Measurements from ENCODE around the gene TUT4. TPM values are rescaled to one million over a fixed set of nuclear protein-coding genes. Genes with fewer than 3 reads are reported as not detected.

Gene TUT4
- total RNA-seq, 1 experiment from 2014 or later: 17.1 TPM

DNA sequence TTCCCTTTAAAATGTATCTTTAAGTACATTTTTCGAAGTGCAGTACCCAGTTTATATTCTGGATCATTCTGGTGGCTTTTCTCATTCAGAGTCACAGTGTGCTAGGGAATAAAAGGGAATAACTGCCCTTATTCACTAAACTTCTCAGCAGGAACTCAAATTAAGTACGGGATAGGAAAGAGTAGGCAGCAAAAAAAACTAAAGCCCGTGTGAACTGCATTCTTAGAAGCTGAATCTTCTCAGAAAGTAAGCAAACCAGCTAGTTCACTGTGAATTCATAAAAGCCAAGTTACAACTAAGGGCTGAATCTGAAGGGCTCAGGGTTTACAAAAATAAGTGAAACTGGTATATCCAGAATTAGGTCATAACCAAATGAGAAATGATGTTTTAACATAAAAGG, 126.5 kb downstream of the TUT4 start:
- no peak for DNase-seq (ENCODE audit: low spot score)
- in situ Hi-C loops (cut with HindIII; ENCODE audit: low sequenced_read_pairs): no loop called here

DNA sequence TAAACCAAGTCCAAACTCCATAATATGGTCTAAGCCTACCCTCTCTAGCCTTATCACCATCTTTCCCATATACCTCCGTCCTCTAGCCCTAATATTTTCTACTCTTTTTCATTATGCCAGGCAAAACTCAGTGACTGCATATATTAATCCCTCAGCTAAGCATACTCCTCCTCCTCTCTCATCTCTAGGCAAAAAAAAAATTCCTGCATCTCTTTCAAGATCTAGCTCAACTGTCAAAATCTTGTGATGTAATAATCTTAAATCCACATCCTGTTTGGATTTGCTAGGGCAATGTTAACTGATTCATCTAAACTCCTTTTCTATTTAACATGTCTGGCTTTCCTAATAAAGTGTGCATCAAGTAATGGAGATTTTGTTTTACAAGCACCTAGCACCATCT, 128.1 kb downstream of the TUT4 start:
- in situ Hi-C loops (cut with HindIII; ENCODE audit: low sequenced_read_pairs): no loop called here
- DNase-seq (ENCODE audit: low spot score): no peak

DNA sequence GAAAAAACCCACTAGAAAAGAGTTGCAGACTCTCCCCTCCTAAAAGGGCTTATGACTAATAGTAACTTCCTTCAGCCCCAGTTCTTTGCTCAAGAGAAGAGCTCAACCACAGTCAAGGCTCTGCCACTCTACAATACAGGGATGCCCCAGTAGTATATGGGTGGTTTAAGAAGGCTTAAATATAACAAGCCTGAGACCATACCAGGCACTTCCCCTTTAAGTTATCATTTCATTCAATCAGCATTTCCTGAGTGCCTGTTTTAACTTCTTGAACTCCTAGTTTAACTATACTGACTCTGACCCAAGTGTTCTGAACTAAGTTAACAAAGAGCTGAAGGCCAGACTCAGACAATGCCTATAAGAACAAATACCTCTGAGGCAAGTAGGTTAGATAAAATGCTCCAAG, 128.7 kb downstream of the TUT4 start:
- DNase-seq (ENCODE audit: low spot score): no peak
- in situ Hi-C loops (cut with HindIII; ENCODE audit: low sequenced_read_pairs): no loop called here

DNA sequence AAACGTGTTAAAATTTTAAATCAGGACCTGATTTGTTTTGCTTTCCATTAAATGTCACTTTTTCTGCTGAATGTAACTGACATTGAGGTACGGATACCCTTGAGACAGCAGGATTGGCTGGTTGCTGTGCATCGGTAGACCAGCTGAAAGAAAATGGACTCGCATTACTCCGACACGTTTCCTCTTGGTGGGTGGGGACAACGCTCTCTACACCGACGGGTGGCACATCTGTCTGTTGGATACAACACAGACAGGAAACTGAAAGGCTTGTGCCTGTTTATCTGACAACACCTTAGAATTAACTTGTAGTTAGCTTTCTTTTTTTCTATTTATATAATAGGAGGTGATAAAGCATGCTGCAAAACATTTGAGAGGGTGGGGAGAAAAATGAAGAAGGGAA, 129.1 kb downstream of the TUT4 start:
- in situ Hi-C loops (cut with HindIII; ENCODE audit: low sequenced_read_pairs): no loop called here
- DNase-seq (ENCODE audit: low spot score): no peak

DNA sequence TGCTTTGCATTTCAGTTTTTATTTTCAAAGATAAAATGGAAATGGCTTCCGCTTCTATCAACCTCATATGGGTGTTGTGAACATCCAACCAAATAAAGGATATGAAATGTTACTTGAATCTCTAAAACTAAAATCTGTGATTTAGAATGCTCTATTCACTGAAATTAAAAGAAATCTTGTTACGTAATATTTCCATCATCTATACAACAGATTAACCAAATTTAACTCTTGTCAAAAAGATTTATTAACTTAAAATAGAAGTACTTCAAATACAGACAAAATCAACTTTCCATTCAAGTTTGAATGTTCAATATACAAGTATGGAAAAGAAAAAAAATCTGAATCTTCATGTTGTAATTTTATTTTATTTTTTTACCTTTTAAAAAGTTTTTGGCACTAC, 129.8 kb downstream of the TUT4 start:
- no peak for DNase-seq (ENCODE audit: low spot score)
- in situ Hi-C loops (cut with HindIII; ENCODE audit: low sequenced_read_pairs): no loop called here

DNA sequence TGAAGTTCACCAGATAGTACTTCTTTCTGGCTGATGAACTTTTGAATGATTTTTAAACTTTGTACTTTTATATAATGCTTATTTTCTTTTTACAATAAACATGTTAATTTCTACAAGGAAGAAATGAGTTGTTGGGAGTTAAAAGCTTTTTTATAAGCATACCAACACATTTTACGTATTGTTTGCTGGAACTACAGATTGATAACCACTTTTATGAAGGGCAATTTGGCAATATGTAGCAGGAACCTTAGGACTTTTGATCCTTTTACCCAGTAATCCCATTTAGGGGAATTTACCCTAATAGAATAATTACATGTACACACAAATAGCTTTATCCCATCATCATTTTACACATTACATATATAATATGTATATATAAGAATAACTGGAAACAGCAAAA, 132.2 kb downstream of the TUT4 start:
- in situ Hi-C loops (cut with HindIII; ENCODE audit: low sequenced_read_pairs): no loop called here
- DNase-seq (ENCODE audit: low spot score): no peak

DNA sequence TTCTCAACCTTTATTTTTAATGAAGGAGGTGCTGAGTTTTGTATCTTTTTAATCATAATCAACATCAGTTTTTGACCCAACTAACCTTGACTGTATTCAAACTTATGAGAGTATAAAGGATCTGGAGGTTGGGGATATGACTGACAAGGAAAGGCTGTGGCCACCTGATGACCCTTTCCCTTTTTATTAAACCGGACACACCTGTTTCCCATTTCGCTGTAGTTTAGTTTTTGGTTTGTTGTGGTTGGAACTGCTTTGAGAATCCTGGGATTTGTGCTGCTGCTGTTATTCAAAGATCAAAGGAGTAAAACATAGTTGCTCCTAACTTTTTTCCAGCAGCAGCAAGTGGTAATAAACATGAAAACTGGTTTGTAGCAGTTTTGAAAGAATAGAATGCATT, 136.1 kb downstream of the TUT4 start:
- in situ Hi-C loops (cut with HindIII; ENCODE audit: low sequenced_read_pairs): no loop called here
- no peak for DNase-seq (ENCODE audit: low spot score)

DNA sequence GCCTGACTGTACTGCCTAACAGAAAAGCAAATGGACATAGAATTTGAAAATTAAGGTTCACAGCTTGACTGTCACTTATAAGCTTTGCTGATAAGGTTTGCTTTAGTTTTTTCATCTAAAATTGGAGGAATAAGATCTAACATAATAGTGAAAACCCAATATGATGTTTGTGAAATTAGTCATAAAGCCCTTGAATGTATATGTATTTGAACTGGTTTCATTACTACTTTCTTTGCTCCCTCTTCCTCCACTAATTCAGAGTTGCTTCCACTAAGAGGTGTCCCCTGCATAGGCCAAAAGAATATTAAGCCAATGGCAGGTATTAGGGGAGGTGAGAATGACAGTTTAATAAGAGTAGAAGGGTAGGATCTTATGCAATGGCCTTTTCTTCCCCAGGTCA, 137.9 kb downstream of the TUT4 start:
- in situ Hi-C loops (cut with HindIII; ENCODE audit: low sequenced_read_pairs): no loop called here
- DNase-seq (ENCODE audit: low spot score): no peak

DNA sequence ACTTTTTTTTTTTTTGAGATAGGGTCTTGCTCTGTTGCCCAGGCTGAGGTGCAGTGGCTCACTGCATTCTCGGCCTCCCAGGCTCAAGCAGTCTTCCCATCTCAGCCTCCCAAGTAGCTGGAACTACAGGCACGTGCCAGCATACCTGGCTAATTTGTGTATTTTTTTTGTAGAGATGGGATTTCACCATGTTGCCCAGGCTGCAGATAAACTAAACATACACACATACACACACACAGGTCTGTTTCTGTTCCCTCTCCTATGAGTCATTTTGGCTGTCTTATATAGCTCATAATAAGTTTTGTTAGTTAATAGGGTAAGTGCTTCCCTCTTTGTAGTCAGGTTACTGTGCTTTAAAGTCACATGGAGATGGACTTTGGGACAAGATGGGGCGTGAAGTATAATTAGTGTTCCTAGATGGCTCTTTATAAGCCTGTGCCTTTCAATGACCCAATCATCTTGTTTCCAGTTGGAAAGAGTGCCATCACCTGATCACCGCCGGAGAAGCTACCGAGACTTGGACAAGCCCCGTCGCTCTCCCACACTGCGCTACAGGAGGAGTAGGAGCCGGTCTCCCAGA, 139.4 kb downstream of the TUT4 start:
- DNase-seq (ENCODE audit: low spot score): no peak
- in situ Hi-C loops (cut with HindIII; ENCODE audit: low sequenced_read_pairs): no loop called here

DNA sequence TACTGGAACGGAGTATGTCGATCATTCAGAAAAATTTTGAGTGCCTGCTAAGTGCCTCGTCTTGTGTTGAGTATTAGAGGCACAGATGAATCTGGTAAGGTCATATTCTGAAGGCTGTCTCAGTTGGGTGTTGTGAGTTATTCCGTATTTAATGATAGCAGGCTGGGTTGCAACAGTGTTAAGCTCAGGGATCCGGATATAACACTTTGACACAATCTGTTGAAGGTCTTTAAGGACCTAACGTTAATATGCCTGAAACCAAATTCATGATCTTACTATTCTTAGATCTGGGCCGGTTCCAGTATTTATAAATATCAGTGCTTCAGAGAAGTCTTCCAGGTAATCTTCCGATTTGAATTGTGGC, 147.9 kb downstream of the TUT4 start:
- in situ Hi-C loops (cut with HindIII; ENCODE audit: low sequenced_read_pairs): no loop called here
- no peak for DNase-seq (ENCODE audit: low spot score)

DNA sequence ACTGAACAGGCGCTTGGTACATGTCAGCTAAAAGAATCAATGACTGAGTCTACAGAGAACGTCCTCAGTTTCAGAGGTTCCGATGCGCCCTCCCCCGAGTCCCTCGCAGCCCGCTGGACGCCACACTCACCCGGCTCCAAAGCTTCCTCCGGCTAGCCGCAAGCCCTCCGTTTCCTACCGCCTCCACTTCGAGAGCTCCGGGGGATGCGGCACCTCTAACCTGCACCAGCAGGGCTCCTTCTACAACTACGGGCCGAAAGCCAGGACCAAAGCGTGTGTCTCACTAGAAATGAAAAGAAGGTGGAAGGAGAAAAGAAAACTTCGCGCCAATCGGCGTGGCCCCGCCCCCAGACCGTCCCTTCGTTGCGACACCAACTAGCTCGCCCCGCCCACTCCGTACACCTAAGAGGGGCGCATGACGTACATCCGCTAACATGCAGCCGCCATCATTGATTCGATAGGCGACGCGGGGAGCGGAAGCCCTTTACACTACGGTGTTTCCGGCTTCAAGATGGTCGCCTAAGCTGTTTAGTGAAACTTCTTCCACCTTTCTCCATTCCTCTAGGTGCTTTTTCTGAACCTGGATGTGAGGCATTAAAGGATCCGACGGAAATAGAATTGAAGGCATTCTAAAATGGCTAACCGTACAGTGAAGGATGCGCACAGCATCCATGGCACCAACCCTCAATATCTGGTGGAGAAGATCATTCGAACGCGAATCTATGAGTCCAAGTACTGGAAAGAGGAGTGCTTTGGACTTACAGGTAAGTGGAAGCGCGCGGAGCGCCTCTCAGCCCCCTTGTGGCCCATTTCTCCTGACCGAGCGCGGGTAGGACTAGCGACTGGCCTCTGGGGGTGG, 148.5 kb downstream of the TUT4 start, which contains the start of the genes ORC1 and PRPF38A:
Gene ORC1 (minus strand): TSS at position 308 of the 859 bp plus-strand sequence. CDS start 2,200 bp downstream, outside the sequence.
Gene PRPF38A (plus strand): TSS at position 487 of the 859 bp plus-strand sequence. CDS start 148 bp downstream, at position 635.
- in situ Hi-C loops (cut with HindIII; ENCODE audit: low sequenced_read_pairs): no loop called here
- peak; percentile 99 for DNase-seq (ENCODE audit: low spot score)

DNA sequence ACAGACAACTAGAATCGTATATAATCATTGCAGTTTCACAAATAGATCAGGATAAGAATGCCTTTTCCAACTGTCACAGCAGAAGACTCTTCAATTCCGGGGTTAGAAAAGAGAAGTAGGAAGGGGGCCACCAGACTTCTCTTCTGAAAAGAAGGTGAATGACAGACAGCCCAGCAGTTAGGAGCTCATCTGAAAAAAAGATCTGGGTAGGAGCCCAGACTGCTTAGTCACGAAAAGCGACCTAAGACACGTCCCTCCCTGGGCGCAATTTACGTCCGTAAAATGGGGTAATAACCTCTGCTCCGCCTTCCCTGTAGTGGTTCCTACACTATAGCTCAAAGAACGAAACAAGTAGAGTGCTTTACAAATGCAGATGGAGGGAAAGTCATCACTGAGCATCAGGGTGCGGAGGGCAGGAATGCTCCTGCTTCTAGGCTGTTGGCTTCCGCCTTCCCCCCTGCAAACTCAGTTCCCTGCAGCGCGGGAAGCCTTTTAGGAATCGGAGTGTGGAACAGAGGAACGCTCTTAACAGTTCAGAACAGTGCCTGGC, 149.3 kb downstream of the TUT4 start:
- in situ Hi-C loops (cut with HindIII; ENCODE audit: low sequenced_read_pairs): no loop called here
- no peak for DNase-seq (ENCODE audit: low spot score)

DNA sequence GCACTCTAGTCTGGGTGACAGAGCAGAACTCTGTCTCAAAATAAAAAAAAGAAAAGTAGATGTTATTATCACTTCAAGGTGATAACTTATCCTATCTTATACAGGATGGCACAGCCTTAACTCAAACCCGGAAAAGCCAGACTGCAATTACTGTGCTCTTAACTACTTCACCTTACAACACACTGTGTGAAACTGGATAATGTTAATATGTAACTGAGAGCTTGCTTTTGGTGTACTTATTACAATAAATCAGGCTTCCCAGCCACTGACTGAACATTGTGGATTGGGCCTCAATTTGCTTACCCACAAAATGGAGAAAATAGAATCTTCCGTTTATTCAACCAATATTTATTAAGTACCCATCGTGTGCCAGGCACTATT, 150.0 kb downstream of the TUT4 start:
- no peak for DNase-seq (ENCODE audit: low spot score)
- in situ Hi-C loops (cut with HindIII; ENCODE audit: low sequenced_read_pairs): no loop called here

DNA sequence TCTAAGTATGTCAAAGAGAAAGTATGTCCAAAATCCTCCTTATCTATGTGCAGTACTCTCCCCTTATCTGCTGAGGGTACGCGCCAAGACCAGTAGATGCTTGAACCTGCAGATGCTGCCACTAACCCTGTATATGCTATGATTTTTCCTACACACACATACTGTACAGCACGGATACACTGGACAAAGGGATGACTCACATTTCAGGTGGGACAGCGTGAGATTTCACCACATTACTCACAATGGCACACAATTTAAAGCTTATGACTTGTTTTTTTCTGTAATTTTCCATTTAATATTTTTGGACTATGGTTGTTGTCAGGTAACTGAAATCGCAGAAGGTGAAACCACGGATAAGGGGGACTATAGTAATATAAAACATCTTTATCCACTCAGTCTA, 152.8 kb downstream of the TUT4 start:
- DNase-seq (ENCODE audit: low spot score): no peak
- in situ Hi-C loops (cut with HindIII; ENCODE audit: low sequenced_read_pairs): no loop called here

DNA sequence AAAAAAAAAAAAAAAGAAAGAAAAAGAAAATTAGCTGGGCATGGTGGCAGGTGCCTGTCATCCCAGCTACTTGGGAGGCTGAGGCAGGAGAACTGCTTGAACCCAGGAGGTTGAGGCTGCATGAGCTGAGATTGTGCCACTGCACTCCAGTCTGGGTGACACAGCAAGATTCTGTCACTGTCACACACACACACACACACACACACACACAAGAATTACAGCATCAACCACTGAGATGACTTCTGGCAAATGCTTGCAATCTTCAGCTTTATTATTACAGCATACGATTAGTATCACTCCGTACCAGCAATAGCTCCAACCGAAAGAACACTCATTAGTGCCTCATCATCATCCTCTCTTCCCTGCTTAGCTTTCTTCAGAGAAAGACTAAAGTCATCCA, 153.3 kb downstream of the TUT4 start:
- in situ Hi-C loops (cut with HindIII; ENCODE audit: low sequenced_read_pairs): no loop called here
- no peak for DNase-seq (ENCODE audit: low spot score)

DNA sequence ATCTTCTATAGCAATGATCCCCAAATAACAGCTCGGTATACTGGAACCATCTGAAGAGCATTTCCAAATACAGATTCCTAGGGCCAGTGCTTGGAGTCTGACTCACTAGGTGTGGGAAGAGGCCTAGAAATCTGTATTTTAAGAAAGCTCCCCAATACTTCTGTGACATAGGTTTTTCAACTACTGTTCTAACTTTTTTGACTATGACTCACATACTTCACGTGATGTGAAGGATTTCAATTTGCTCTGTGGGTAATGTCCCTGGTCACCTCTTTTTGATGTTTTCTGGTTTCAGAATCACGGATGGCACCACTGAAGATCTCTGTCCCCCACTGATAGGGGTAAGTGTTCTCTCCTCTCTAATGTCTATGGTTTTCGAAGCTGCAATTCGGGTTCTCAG, 159.7 kb downstream of the TUT4 start:
- DNase-seq (ENCODE audit: low spot score): no peak
- in situ Hi-C loops (cut with HindIII; ENCODE audit: low sequenced_read_pairs): no loop called here

DNA sequence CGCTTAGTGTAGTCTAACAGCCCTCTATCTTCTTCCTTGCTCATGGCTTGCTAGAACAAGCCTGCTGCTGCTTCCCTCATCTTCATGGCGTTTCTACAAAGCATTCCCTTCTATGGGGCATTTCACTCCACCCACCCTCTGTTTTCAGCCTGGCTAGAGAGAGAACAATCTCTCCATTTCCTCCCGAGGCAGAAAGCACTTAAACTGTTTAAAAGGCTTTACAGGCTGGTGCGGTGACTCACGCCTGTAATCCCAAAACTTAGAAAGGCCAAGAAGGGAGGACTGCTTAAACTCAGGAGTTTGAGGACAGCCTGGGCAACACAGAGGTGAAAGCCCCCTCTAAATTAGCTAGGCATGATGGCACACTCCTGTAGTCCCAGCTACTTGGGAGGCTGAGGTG, 166.4 kb downstream of the TUT4 start:
- in situ Hi-C loops (cut with HindIII; ENCODE audit: low sequenced_read_pairs): no loop called here

DNA sequence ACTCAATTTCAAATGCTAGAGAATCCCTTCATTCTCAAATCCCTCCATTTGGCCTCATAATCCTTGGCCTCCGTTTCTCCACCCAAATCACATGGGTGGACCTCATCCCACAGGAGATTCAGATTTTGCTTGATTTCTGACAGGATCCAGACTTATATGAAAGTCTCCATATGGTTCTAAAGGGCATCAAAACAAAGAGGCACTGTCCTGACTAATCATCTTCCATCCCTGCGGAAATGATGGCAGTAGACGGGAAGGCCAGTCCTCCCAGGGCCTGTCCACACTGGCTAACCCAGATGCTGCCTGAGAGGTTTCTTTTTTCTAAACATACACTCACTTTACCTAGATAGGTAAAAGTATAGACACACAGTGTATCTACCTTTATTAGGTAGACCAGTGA, 167.5 kb downstream of the TUT4 start:
- in situ Hi-C loops (cut with HindIII; ENCODE audit: low sequenced_read_pairs): no loop called here

More for the DNA sequence above, 166.4 kb downstream of the TUT4 start:
- DNase-seq (ENCODE audit: low spot score): no peak

More for the DNA sequence above, 167.5 kb downstream of the TUT4 start:
- DNase-seq (ENCODE audit: low spot score): no peak

Data from G401 (cell line).